ENCODE measurements around the gene ISOC2.

Gene ISOC2

DNA sequence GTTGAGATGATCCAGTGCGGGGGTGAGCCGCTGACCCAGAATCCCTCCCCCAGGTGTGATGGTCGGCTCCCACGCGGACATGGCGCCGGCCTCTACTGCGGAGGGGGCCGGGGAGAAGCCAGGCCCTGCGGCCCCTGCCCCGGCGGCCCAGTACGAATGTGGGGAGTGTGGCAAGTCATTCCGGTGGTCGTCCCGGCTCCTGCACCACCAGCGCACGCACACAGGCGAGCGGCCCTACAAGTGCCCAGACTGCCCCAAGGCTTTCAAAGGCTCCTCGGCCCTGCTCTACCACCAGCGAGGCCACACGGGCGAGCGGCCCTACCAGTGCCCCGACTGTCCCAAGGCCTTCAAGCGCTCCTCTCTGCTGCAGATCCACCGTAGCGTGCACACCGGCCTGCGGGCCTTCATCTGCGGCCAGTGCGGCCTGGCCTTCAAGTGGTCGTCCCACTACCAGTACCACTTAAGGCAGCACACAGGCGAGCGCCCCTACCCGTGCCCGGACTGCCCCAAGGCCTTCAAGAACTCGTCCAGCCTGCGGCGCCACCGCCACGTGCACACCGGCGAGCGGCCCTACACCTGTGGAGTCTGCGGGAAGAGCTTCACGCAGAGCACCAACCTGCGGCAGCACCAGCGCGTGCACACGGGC lies 19.8 kb upstream of the ISOC2 start:
- no peak overlapping the region for H3K9ac ChIP-seq (ENCODE audit: low read depth, low read length)
- H3K4me1 ChIP-seq (ENCODE audit: control insufficient read depth, insufficient read depth, low read length): peaks cover 4% of the 10 kb centered on the region
- no peaks in the 10 kb centered on the region for H3K27me3 ChIP-seq (ENCODE audit: control insufficient read depth, insufficient read depth, low read length)
- no peaks in the 10 kb centered on the region for H3K9me3 ChIP-seq (ENCODE audit: control insufficient read depth, insufficient read depth, low read length)
- H3K4me3 ChIP-seq (ENCODE audit: low read depth, low read length): no peak overlapping the region
- peaks cover 8% of the 10 kb centered on the region for H3K36me3 ChIP-seq (ENCODE audit: control insufficient read depth, insufficient read depth, low read length)

GRCh38 chr19:55479451-55480230 lies 18.2 kb upstream of the ISOC2 start:
- no peaks in the 10 kb centered on the region for H3K27me3 ChIP-seq (ENCODE audit: control insufficient read depth, insufficient read depth, low read length)
- H3K36me3 ChIP-seq (ENCODE audit: control insufficient read depth, insufficient read depth, low read length): peaks cover 8% of the 10 kb centered on the region
- H3K9me3 ChIP-seq (ENCODE audit: control insufficient read depth, insufficient read depth, low read length): no peaks in the 10 kb centered on the region
- H3K9ac ChIP-seq (ENCODE audit: low read depth, low read length): no peak overlapping the region
- no peak overlapping the region for H3K4me3 ChIP-seq (ENCODE audit: low read depth, low read length)
- peaks cover 10% of the 10 kb centered on the region for H3K4me1 ChIP-seq (ENCODE audit: control insufficient read depth, insufficient read depth, low read length)

GRCh38 chr19:55479045-55479444 lies 17.6 kb upstream of the ISOC2 start:
- no peak overlapping the region for H3K4me3 ChIP-seq (ENCODE audit: low read depth, low read length)
- H3K4me1 ChIP-seq (ENCODE audit: control insufficient read depth, insufficient read depth, low read length): peaks cover 12% of the 10 kb centered on the region
- H3K9ac ChIP-seq (ENCODE audit: low read depth, low read length): no peak overlapping the region
- peaks cover 8% of the 10 kb centered on the region for H3K36me3 ChIP-seq (ENCODE audit: control insufficient read depth, insufficient read depth, low read length)
- no peaks in the 10 kb centered on the region for H3K27me3 ChIP-seq (ENCODE audit: control insufficient read depth, insufficient read depth, low read length)
- H3K9me3 ChIP-seq (ENCODE audit: control insufficient read depth, insufficient read depth, low read length): no peaks in the 10 kb centered on the region

DNA sequence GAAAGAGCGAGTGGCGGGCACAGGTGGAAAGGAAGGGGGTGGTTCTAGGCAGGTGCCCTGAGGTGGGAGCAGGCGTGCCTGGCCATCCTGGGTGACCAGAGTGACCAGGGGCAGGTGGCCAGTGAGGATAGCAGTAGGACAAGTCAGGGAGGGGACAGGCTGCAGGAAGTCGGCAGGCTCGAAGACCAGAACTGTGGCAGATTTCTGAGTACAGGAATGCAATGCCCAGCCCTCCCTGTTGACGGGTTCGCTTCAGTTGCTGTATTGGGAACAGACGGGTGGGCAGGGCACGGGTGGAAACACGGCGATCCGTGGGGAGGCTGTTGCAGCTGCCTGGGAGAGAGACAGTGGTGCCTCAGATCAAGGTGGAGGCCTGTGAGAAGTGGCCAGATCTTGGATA lies 16.9 kb upstream of the ISOC2 start:
- Histone ChIP-seq H3K27me3 (ENCODE audit: control insufficient read depth, insufficient read depth, low read length) (no peaks in the 10 kb centered on the region), H3K9me3 (ENCODE audit: control insufficient read depth, insufficient read depth, low read length) (no peaks in the 10 kb centered on the region), H3K36me3 (ENCODE audit: control insufficient read depth, insufficient read depth, low read length) (peaks cover 8% of the 10 kb centered on the region), H3K4me1 (ENCODE audit: control insufficient read depth, insufficient read depth, low read length) (peaks cover 12% of the 10 kb centered on the region), H3K4me3 (ENCODE audit: low read depth, low read length) (no peak overlapping the region), H3K9ac (ENCODE audit: low read depth, low read length) (no peak overlapping the region)

- Histone ChIP-seq H3K9ac (ENCODE audit: low read depth, low read length) (no peak overlapping the region), H3K27me3 (ENCODE audit: control insufficient read depth, insufficient read depth, low read length) (no peaks in the 10 kb centered on the region), H3K4me3 (ENCODE audit: low read depth, low read length) (no peak overlapping the region), H3K4me1 (ENCODE audit: control insufficient read depth, insufficient read depth, low read length) (peaks cover 12% of the 10 kb centered on the region), H3K36me3 (ENCODE audit: control insufficient read depth, insufficient read depth, low read length) (peaks cover 5% of the 10 kb centered on the region), H3K9me3 (ENCODE audit: control insufficient read depth, insufficient read depth, low read length) (no peaks in the 10 kb centered on the region)
Measured at GRCh38 chr19:55477905-55478304, 16.5 kb upstream of the ISOC2 start.

DNA sequence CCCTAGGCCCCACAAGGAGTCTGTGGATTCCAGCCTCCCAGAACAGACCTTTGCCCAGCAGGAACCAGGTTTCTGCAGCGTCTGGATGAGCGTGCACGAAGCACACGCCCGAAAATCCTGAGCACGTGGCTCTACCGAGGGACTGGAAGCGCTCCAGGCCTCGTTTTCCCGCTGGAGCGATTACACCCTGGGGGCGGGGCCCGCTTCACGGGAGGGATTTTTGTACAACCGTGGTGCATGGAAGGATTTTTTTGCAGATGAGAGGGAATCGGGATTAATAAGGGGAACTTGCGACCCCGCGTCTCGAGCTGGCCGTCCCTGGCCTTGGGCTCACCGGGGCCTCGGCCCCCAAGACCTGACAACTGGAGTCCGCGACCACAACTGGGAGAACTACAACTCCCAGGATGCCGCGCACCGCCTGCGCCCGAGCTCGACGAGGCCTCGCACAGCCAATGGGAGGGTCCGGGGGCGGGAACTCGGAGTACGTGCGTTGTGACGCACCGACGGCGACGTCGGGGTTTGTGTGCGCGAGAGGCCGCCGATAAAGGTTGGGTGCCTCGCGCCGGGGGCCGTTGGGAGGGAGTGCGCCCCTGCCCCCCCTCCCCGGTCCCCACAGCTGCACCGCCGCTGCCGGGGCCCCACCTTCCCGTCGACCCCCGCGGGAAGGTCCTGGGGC lies 14.8 kb upstream of the ISOC2 start, which contains the start of gene ZNF628:
Gene ZNF628, plus strand, starts transcription at position 518 of the 676 bp plus-strand sequence. CDS start 3,294 bp downstream, outside the sequence.
- peak within 1 kb of the TSS; percentile 74 for H3K4me3 ChIP-seq (ENCODE audit: low read depth, low read length)
- no peaks in the 10 kb centered on the region for H3K36me3 ChIP-seq (ENCODE audit: control insufficient read depth, insufficient read depth, low read length)
- H3K9me3 ChIP-seq (ENCODE audit: control insufficient read depth, insufficient read depth, low read length): no peaks in the 10 kb centered on the region
- H3K27me3 ChIP-seq (ENCODE audit: control insufficient read depth, insufficient read depth, low read length): no peaks in the 10 kb centered on the region
- H3K9ac ChIP-seq (ENCODE audit: low read depth, low read length): peak within 1 kb of the TSS; percentile 61
- peaks cover 12% of the 10 kb centered on the region for H3K4me1 ChIP-seq (ENCODE audit: control insufficient read depth, insufficient read depth, low read length)

- Histone ChIP-seq H3K4me3 (ENCODE audit: low read depth, low read length) (no peak overlapping the region), H3K4me1 (ENCODE audit: control insufficient read depth, insufficient read depth, low read length) (peaks cover 10% of the 10 kb centered on the region), H3K9ac (ENCODE audit: low read depth, low read length) (no peak overlapping the region), H3K27me3 (ENCODE audit: control insufficient read depth, insufficient read depth, low read length) (no peaks in the 10 kb centered on the region), H3K36me3 (ENCODE audit: control insufficient read depth, insufficient read depth, low read length) (no peaks in the 10 kb centered on the region), H3K9me3 (ENCODE audit: control insufficient read depth, insufficient read depth, low read length) (no peaks in the 10 kb centered on the region)
Measured at GRCh38 chr19:55474269-55475265, 13.1 kb upstream of the ISOC2 start.

DNA sequence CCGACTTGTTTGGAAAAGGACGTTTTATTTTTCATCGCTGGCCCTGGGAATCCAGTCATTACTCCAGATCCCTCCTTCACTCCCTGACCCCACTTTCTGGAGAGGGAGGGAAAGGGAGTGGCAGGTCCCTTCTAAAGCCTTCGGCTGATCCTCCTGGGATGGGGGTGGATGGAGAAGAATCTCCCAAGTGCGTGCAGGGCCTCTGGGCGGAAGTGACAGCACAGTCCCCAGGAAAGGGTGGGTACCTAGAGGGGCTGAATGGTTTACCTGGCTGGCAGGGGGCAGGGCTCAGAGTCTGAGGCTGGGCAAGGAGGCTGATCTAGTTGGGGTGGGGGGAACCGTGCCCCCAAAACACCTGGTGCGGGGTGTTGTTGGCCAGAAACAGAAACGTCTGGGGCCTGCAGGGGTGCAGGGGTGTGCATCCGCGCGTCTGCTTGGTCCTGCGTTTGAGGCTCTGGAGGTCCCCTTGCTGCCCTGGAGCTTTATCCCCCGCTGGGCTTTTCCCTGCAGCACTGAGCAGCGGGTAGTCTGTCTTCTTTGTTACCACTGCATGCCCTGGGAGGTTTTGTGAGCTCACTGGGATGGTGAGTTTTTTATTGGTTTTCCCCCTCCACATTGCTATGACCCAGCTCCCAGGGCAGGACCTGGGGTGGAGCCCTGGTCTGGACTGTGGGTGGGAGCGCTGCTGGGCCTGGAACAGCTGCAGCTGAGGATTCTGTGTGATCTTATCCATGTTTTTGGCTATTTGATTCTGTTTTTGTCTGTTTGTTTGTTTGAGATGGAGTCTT lies 12.0 kb upstream of the ISOC2 start:
- peak overlapping the region; percentile 31 for H3K4me3 ChIP-seq (ENCODE audit: low read depth, low read length)

GRCh38 chr19:55472463-55472862 lies 11.0 kb upstream of the ISOC2 start:
- no peak overlapping the region for H3K9ac ChIP-seq (ENCODE audit: low read depth, low read length)
- H3K36me3 ChIP-seq (ENCODE audit: control insufficient read depth, insufficient read depth, low read length): no peaks in the 10 kb centered on the region
- no peak overlapping the region for H3K4me3 ChIP-seq (ENCODE audit: low read depth, low read length)

More for the DNA sequence above, 12.0 kb upstream of the ISOC2 start:
- peaks cover 10% of the 10 kb centered on the region for H3K4me1 ChIP-seq (ENCODE audit: control insufficient read depth, insufficient read depth, low read length)
- no peaks in the 10 kb centered on the region for H3K9me3 ChIP-seq (ENCODE audit: control insufficient read depth, insufficient read depth, low read length)
- H3K36me3 ChIP-seq (ENCODE audit: control insufficient read depth, insufficient read depth, low read length): no peaks in the 10 kb centered on the region
- H3K9ac ChIP-seq (ENCODE audit: low read depth, low read length): no peak overlapping the region
- H3K27me3 ChIP-seq (ENCODE audit: control insufficient read depth, insufficient read depth, low read length): no peaks in the 10 kb centered on the region

DNA sequence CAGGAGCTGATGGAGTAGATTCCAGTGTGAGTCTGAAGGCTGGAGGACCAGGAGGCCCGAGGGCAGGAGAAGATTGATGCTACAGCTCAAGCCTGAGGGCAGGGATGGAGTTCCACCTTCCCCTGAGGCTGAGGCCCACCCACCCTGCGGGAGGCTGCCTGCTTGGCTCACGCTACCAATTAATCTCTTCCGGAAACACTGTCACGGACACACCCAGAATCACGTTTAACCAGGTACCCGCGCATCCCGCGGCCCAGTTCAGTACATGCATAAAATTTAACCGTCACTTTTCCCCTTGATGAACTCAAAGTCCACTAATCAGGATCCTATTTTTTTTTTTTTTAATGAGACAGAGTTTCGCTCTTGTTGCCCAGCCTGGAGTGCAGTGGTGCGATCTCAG lies 9.8 kb upstream of the ISOC2 start:
- no peaks in the 10 kb centered on the region for H3K27me3 ChIP-seq (ENCODE audit: control insufficient read depth, insufficient read depth, low read length)
- H3K4me1 ChIP-seq (ENCODE audit: control insufficient read depth, insufficient read depth, low read length): peaks cover 10% of the 10 kb centered on the region
- H3K9ac ChIP-seq (ENCODE audit: low read depth, low read length): no peak overlapping the region
- H3K36me3 ChIP-seq (ENCODE audit: control insufficient read depth, insufficient read depth, low read length): no peaks in the 10 kb centered on the region
- no peak overlapping the region for H3K4me3 ChIP-seq (ENCODE audit: low read depth, low read length)
- no peaks in the 10 kb centered on the region for H3K9me3 ChIP-seq (ENCODE audit: control insufficient read depth, insufficient read depth, low read length)

More at GRCh38 chr19:55472463-55472862, 11.0 kb upstream of the ISOC2 start:
- peaks cover 10% of the 10 kb centered on the region for H3K4me1 ChIP-seq (ENCODE audit: control insufficient read depth, insufficient read depth, low read length)
- no peaks in the 10 kb centered on the region for H3K9me3 ChIP-seq (ENCODE audit: control insufficient read depth, insufficient read depth, low read length)
- no peaks in the 10 kb centered on the region for H3K27me3 ChIP-seq (ENCODE audit: control insufficient read depth, insufficient read depth, low read length)

Measured in iPS-15b (cell line).